22Rv1 (cell line): Measurements from ENCODE around the gene SNX10.

ENCODE experiments used
- CTCF ChIP-seq: fragments of 450-650 bp; IDR thresholded peaks from 2 replicates; pipeline ENCODE4 v1.5.1; 2017; ENCODE audit warnings: mild to moderate bottlenecking
- ZFX ChIP-seq: fragments of 450-650 bp; IDR thresholded peaks from 2 replicates; pipeline ENCODE4 v1.6.1; 2017; ENCODE audit warnings: antibody characterized with exemption, borderline replicate concordance

- no peak for TF ChIP-seq CTCF
- no peak for TF ChIP-seq ZFX
These were observed 90.1 kb downstream of the SNX10 start for GRCh38 chr7:26381476-26382353.
